GM10266 (cell line): ENCODE results near the gene GNL2.
"Not testable (repeated sequence)": the region's sequence is repeated elsewhere in the genome, so short reads cannot be mapped to it uniquely, and the experiment has no call there.

Experiments
- DNase-seq: peaks from one replicate; pipeline ENCODE4 v3.0.0; 2012; ENCODE audit errors: extremely low spot score
- CTCF ChIP-seq: IDR thresholded peaks from 2 replicates; pipeline ENCODE4 v1.5.1; 2012; ENCODE audit warnings: mild to moderate bottlenecking, low read depth; ENCODE audit not compliant: control insufficient read depth, insufficient read depth; ENCODE audit errors: missing control alignments

The GNL2 gene

GRCh38 chr1:37567023-37567422, 28.7 kb downstream of the GNL2 start:
- TF ChIP-seq CTCF: no peak
- no peak for DNase-seq

- no peak for TF ChIP-seq CTCF
- DNase-seq: no peak
Observed at GRCh38 chr1:37564892-37565291, 30.8 kb downstream of the GNL2 start.

- no peak for DNase-seq
- no peak for TF ChIP-seq CTCF
Observed at GRCh38 chr1:37562984-37563383, 32.8 kb downstream of the GNL2 start.

- peak; percentile 38 for DNase-seq
Observed at GRCh38 chr1:37561133-37562132, 34.3 kb downstream of the GNL2 start.

GRCh38 chr1:37560401-37561132, 35.2 kb downstream of the GNL2 start:
- no peak for DNase-seq
- no peak for TF ChIP-seq CTCF

More at GRCh38 chr1:37561133-37562132, 34.3 kb downstream of the GNL2 start:
- TF ChIP-seq CTCF: peak; percentile 71

- not testable (repeated sequence) for DNase-seq
Observed at GRCh38 chr1:37559957-37560379, 35.8 kb downstream of the GNL2 start.

- no peak for TF ChIP-seq CTCF
- DNase-seq: no peak
Observed at GRCh38 chr1:37559080-37559479, 36.7 kb downstream of the GNL2 start.
